ENCODE results near the gene HOXD9. TPM values are rescaled to one million over a fixed set of nuclear protein-coding genes. Genes with fewer than 3 reads are reported as not detected.

HOXD9 gene
- total RNA-seq, 1 experiment from 2014 or later, result not detected

DNA sequence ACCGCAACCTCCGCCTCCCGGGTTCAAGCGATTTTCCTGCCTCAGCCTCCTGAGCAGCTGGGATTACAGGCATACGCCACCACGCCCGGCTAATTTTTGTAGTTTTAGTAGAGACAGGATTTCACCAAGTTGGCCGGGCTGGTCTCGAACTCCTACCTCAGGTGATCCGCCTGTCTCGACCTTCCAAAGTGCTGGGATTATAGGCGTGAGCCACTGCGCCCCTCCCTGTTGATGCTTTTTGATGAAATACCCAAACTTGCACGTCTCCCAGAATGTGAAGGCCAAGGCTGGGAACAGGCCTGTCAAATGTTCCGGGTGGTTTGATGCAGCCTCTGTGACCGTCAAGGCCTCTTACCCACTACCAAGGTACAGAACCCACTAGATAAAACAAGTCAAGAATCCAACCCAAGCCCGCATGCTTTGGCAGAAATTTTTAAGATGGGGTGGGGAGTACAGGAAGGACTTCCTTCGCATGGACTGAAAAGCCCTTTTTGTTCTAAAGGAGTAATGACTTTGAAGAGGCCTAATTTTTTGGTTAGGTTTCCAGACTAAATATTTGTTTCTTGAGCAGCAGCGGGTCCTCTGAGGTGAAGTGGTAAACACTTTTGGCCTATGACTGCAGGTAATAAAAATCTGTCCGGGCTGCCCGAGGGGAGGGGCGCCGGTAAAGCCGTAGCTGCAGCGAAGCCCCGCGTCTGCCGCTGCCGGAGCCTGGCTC, 35.0 kb upstream of the HOXD9 start:
- peaks cover 12% of the 10 kb centered on the region for H3K4me1 Mint-ChIP-seq (ENCODE audit: low read depth, unreplicated experiment)
- H3K4me3 ChIP-seq (ENCODE audit: low read depth, low read length), result peak overlapping the region; percentile 43

DNA sequence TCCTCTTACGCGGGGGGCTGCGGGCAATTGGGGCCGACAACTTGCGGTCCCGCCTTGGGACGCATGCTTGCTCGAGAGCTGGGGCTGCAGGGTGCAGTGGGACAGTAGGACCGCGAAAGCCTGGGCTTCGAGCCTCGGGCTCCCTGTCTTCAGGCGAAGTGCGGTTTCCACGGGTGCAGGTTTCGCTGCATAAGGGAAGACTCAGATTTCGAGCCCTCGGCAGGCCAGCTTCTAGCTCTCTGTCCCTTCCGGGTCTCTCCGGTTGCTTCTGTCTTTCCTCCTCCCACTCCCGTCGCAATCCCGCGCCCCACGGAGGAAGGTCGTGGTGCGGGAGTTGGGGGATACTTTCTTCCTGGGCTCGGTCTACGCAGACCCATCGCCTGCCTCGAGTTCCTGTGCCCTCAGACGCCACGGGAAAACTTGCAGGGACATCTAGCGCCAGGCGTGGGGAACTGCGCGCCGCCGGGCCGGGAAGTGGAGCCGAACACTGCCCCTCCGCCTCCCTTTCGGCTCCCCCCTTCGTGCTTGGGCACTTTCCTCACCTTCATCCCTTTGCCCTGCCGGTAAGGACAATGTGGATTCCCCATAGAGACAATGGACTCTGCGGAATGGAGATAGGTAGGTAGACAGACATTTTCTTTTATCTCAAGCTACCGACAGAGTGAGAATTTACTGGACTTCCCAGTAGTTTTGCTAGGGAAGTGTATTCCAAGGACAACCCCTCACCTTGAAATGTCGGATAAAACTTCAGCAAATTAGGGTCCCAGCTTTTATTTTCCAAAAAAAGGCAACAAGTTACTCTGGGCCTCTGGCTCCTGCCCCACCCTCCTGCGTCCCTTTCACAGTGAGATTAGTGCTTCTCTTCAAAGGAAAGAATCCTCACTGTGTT, 34.2 kb upstream of the HOXD9 start:
- no TSS peak for BruUV-seq (replicated peaks)
- CTCF ChIA-PET, result interaction anchor here (1.3 kb wide), 1 partner anchor 9 kb away, joined by 4 read pairs; no protein-coding TSS in a partner anchor

More for the DNA sequence above, 35.0 kb upstream of the HOXD9 start:
- peaks cover 15% of the 10 kb centered on the region; the same call in 1 of the 2 replicates for H3K4me1 ChIP-seq
- POLR2A ChIA-PET, result no interaction called here
- Mint-ChIP-seq H3K36me3 (ENCODE audit: insufficient read depth, unreplicated experiment) (peaks cover 5% of the 10 kb centered on the region), H3K9me3 (ENCODE audit: unreplicated experiment) (no peaks in the 10 kb centered on the region), H3K4me3 (ENCODE audit: unreplicated experiment) (peak overlapping the region; percentile 71), H3K27ac (ENCODE audit: unreplicated experiment) (no peak overlapping the region), H3K27me3 (ENCODE audit: insufficient read depth, unreplicated experiment) (peaks cover 58% of the 10 kb centered on the region)
- CTCF ChIA-PET, result interaction anchor here (1.3 kb wide), 1 partner anchor 10 kb away, joined by 4 read pairs; no protein-coding TSS in a partner anchor
- TF ChIP-seq, protein P1, sequence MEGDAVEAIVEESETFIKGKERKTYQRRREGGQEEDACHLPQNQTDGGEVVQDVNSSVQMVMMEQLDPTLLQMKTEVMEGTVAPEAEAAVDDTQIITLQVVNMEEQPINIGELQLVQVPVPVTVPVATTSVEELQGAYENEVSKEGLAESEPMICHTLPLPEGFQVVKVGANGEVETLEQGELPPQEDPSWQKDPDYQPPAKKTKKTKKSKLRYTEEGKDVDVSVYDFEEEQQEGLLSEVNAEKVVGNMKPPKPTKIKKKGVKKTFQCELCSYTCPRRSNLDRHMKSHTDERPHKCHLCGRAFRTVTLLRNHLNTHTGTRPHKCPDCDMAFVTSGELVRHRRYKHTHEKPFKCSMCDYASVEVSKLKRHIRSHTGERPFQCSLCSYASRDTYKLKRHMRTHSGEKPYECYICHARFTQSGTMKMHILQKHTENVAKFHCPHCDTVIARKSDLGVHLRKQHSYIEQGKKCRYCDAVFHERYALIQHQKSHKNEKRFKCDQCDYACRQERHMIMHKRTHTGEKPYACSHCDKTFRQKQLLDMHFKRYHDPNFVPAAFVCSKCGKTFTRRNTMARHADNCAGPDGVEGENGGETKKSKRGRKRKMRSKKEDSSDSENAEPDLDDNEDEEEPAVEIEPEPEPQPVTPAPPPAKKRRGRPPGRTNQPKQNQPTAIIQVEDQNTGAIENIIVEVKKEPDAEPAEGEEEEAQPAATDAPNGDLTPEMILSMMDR (IDR thresholded peaks at IDR 0.05; ENCODE audit: insufficient read depth in 1 of 2, low read depth in 1 of 2, low read length in 1 of 2, severe bottlenecking in 1 of 2, unreplicated experiment in 1 of 2), result no peak
- H3K27me3 ChIP-seq (replicated peaks; ENCODE audit: control insufficient read depth, insufficient read depth, low read length), result peaks cover 18% of the 10 kb centered on the region
- DNase-seq, result no peak
- intact Hi-C loops (cut with micrococcal nuclease; ENCODE audit: unreplicated experiment), result loop anchor here (1.0 to 10.0 kb wide), 4 partner anchors 203 to 721 kb away; no protein-coding TSS in a partner anchor
- H3K9me3 ChIP-seq, result no peaks in the 10 kb centered on the region
- BruUV-seq (replicated peaks), result no TSS peak
- H3K36me3 ChIP-seq (ENCODE audit: control insufficient read depth, insufficient read depth, low read length), result no peaks in the 10 kb centered on the region

More for the DNA sequence above, 34.2 kb upstream of the HOXD9 start:
- TF ChIP-seq, protein P1 (IDR thresholded peaks at IDR 0.05; ENCODE audit: insufficient read depth in 1 of 2, low read depth in 1 of 2, low read length in 1 of 2, severe bottlenecking in 1 of 2, unreplicated experiment in 1 of 2), result peak; percentile 75 to 82
- Mint-ChIP-seq H3K36me3 (ENCODE audit: insufficient read depth, unreplicated experiment) (peaks cover 5% of the 10 kb centered on the region), H3K4me3 (ENCODE audit: unreplicated experiment) (peak overlapping the region; percentile 71), H3K4me1 (ENCODE audit: low read depth, unreplicated experiment) (peaks cover 12% of the 10 kb centered on the region), H3K9me3 (ENCODE audit: unreplicated experiment) (no peaks in the 10 kb centered on the region), H3K27me3 (ENCODE audit: insufficient read depth, unreplicated experiment) (peaks cover 52% of the 10 kb centered on the region), H3K27ac (ENCODE audit: unreplicated experiment) (no peak overlapping the region)
- H3K36me3 ChIP-seq (ENCODE audit: control insufficient read depth, insufficient read depth, low read length), result no peaks in the 10 kb centered on the region
- intact Hi-C loops (cut with micrococcal nuclease; ENCODE audit: unreplicated experiment), result loop anchor here (1.0 to 10.0 kb wide), 3 partner anchors 203 to 722 kb away; no protein-coding TSS in a partner anchor
- DNase-seq, result peak in 1 of 2 experiments; percentile 71
- H3K27me3 ChIP-seq (replicated peaks; ENCODE audit: control insufficient read depth, insufficient read depth, low read length), result peaks cover 21% of the 10 kb centered on the region
- H3K4me3 ChIP-seq (ENCODE audit: low read depth, low read length), result peak overlapping the region; percentile 43
- H3K4me1 ChIP-seq, result peaks cover 18% of the 10 kb centered on the region; the same call in 1 of the 2 replicates
- POLR2A ChIA-PET, result no interaction called here
- H3K9me3 ChIP-seq, result no peaks in the 10 kb centered on the region

Measured in Caco-2 (cell line).